ENCODE measurements around the gene RRN3. TPM values are rescaled to one million over a fixed set of nuclear protein-coding genes. Genes with fewer than 3 reads are reported as not detected.
"Not testable (repeated sequence)": the region's sequence is repeated elsewhere in the genome, so short reads cannot be mapped to it uniquely, and the experiment has no call there.

RRN3 gene
- total RNA-seq, 1 experiment from 2014 or later, result 57.7 TPM

DNA sequence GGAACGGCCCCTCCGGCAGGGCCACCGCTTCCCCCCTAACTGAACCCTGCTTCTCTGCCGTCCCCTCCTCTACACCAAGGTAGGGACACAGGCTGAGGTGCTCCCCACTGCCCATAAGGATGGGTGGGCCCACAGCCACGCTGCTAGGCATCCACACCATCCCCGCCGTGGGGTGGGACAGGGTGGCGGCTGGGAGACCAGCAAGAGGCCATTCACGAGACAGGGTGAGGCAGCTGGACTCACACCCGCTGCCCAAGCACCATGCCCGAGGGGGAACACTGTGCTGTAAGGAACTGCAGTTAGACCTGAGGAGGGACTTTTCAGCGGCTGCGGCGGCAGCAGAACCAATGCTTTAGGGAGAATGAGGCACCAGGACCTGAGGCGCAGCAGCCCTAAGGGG is 47.5 kb upstream of the RRN3 start:
- Histone ChIP-seq H3K9ac (ENCODE audit: low read length) (no peak overlapping the region), H3K4me2 (ENCODE audit: low read length) (no peak overlapping the region), H3K9me2 (ENCODE audit: insufficient read depth) (no peaks in the 10 kb centered on the region), H3K36me3 (ENCODE audit: control insufficient read depth in 1 of 2, insufficient read depth in 2 of 2, low read length in 2 of 2) (no peaks in the 10 kb centered on the region), H3K79me2 (ENCODE audit: insufficient read depth, low read length) (peaks cover 4% of the 10 kb centered on the region; the same call in 1 of the 2 replicates), H3K27ac (ENCODE audit: low read depth, low read length) (no peak overlapping the region), H3K27me3 (ENCODE audit: insufficient read depth, low read length) (no peaks in the 10 kb centered on the region), H3K9me3 (ENCODE audit: control insufficient read depth in 1 of 2, insufficient read depth in 1 of 2, low read depth in 1 of 2, low read length in 2 of 2) (no peaks in the 10 kb centered on the region), H3K4me3 (replicated peaks in 1 of 2; ENCODE audit: low read depth in 1 of 2, low read length in 2 of 2) (no peak overlapping the region), H2AFZ (ENCODE audit: low read depth, low read length, poor library complexity, severe bottlenecking) (no peak overlapping the region), H3K4me1 (ENCODE audit: control insufficient read depth in 1 of 2, insufficient read depth in 2 of 2, low read length in 2 of 2) (no peaks in the 10 kb centered on the region), H4K20me1 (ENCODE audit: insufficient read depth) (no peaks in the 10 kb centered on the region)
- ATAC-seq (no peak), DNase-seq (ENCODE audit: low read depth, low spot score) (no peak)
- intact Hi-C loops (cut with micrococcal nuclease), result no loop called here
- ChIA-PET POLR2A (no interaction called here), RAD21 (ENCODE audit: low non-redundant PET in 1 of 2, low total read pairs in 2 of 2, uncharacterized antibody in 2 of 2, unreplicated experiment in 2 of 2) (no interaction called here), CTCF (no interaction called here)
- BruUV-seq (replicated peaks), result no TSS peak
- TF ChIP-seq, protein P1, sequence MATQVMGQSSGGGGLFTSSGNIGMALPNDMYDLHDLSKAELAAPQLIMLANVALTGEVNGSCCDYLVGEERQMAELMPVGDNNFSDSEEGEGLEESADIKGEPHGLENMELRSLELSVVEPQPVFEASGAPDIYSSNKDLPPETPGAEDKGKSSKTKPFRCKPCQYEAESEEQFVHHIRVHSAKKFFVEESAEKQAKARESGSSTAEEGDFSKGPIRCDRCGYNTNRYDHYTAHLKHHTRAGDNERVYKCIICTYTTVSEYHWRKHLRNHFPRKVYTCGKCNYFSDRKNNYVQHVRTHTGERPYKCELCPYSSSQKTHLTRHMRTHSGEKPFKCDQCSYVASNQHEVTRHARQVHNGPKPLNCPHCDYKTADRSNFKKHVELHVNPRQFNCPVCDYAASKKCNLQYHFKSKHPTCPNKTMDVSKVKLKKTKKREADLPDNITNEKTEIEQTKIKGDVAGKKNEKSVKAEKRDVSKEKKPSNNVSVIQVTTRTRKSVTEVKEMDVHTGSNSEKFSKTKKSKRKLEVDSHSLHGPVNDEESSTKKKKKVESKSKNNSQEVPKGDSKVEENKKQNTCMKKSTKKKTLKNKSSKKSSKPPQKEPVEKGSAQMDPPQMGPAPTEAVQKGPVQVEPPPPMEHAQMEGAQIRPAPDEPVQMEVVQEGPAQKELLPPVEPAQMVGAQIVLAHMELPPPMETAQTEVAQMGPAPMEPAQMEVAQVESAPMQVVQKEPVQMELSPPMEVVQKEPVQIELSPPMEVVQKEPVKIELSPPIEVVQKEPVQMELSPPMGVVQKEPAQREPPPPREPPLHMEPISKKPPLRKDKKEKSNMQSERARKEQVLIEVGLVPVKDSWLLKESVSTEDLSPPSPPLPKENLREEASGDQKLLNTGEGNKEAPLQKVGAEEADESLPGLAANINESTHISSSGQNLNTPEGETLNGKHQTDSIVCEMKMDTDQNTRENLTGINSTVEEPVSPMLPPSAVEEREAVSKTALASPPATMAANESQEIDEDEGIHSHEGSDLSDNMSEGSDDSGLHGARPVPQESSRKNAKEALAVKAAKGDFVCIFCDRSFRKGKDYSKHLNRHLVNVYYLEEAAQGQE (IDR thresholded peaks at IDR 0.05; ENCODE audit: low read depth), result no peak
- TF ChIP-seq SP1 (IDR thresholded peaks at IDR 0.05; ENCODE audit: low read depth) (no peak), CEBPB (IDR thresholded peaks at IDR 0.05; ENCODE audit: low read depth) (no peak), EZH2 (IDR thresholded peaks at IDR 0.05) (no peak), SIN3A (IDR thresholded peaks at IDR 0.05; ENCODE audit: low read depth) (no peak), POLR2AphosphoS5 (IDR thresholded peaks at IDR 0.05; ENCODE audit: low read depth, low read length) (no peak), RAD21 (IDR thresholded peaks at IDR 0.05; ENCODE audit: low read depth) (no peak), ZNF274 (IDR thresholded peaks at IDR 0.05; ENCODE audit: low read depth, low read length) (no peak), JUND (IDR thresholded peaks at IDR 0.05) (no peak)
- TF ChIP-seq, protein P2, sequence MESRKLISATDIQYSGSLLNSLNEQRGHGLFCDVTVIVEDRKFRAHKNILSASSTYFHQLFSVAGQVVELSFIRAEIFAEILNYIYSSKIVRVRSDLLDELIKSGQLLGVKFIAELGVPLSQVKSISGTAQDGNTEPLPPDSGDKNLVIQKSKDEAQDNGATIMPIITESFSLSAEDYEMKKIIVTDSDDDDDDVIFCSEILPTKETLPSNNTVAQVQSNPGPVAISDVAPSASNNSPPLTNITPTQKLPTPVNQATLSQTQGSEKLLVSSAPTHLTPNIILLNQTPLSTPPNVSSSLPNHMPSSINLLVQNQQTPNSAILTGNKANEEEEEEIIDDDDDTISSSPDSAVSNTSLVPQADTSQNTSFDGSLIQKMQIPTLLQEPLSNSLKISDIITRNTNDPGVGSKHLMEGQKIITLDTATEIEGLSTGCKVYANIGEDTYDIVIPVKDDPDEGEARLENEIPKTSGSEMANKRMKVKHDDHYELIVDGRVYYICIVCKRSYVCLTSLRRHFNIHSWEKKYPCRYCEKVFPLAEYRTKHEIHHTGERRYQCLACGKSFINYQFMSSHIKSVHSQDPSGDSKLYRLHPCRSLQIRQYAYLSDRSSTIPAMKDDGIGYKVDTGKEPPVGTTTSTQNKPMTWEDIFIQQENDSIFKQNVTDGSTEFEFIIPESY (IDR thresholded peaks at IDR 0.05; ENCODE audit: extremely low read depth, insufficient replicate concordance, low read length), result no peak
- TF ChIP-seq, protein P3, sequence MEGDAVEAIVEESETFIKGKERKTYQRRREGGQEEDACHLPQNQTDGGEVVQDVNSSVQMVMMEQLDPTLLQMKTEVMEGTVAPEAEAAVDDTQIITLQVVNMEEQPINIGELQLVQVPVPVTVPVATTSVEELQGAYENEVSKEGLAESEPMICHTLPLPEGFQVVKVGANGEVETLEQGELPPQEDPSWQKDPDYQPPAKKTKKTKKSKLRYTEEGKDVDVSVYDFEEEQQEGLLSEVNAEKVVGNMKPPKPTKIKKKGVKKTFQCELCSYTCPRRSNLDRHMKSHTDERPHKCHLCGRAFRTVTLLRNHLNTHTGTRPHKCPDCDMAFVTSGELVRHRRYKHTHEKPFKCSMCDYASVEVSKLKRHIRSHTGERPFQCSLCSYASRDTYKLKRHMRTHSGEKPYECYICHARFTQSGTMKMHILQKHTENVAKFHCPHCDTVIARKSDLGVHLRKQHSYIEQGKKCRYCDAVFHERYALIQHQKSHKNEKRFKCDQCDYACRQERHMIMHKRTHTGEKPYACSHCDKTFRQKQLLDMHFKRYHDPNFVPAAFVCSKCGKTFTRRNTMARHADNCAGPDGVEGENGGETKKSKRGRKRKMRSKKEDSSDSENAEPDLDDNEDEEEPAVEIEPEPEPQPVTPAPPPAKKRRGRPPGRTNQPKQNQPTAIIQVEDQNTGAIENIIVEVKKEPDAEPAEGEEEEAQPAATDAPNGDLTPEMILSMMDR (IDR thresholded peaks at IDR 0.05 in 2 of 3, conservative IDR thresholded peaks at IDR 0.05 in 1 of 3; ENCODE audit: borderline replicate concordance in 1 of 3, insufficient read depth in 1 of 3, low read depth in 2 of 3, low read length in 2 of 3), result no peak

DNA sequence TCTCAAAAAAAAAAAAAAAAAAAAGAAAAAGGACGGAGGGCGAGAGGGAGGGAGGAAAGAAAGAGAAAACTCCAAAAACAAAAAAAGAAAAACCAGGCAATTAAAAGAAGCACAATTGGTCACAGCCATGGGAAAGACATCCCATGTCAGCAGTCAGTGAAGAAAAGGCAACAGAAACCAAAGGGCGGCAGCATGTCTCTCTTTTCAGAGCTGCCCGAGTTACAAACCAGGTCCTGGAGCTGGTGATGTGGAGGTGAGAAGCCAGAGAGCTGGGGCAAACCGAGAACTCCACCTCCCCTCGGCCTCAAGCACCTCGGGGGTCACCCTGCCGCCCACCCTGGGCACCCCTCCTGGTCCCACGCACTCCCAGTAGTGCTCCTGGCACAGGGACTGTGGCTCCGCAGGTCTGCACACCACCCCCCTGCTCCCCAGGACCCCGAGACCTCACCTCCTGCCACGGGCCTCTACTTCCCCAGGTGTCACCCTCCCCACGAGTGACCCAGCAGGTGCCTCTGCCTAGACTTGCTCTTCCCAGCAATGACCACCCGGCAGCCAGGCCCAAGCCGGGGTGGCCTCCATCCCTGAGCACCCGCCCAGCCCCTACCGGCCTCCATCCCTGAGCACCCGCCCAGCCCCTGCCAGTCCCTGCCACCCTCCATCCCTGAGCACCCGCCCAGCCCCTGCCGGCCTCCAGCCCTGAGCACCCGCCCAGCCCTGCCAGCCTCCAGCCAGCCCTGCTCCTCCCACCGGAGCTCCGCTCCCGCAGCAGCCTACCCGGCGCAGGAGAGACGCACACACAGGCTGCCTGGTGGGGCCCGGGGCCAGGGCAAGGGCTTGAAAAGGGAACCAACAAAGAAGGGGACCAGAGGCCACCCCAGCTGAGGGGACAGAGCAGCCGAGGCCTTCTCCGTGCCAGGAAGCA is 46.6 kb upstream of the RRN3 start:
- H3K27ac ChIP-seq (ENCODE audit: low read depth, low read length); RAD21 ChIA-PET (ENCODE audit: low non-redundant PET in 1 of 2, low total read pairs in 2 of 2, uncharacterized antibody in 2 of 2, unreplicated experiment in 2 of 2); H3K27me3 ChIP-seq (ENCODE audit: insufficient read depth, low read length); intact Hi-C loops (cut with micrococcal nuclease); H3K9me3 ChIP-seq (ENCODE audit: control insufficient read depth in 1 of 2, insufficient read depth in 1 of 2, low read depth in 1 of 2, low read length in 2 of 2); H4K20me1 ChIP-seq (ENCODE audit: insufficient read depth); CTCF ChIA-PET; H3K4me3 ChIP-seq (replicated peaks in 1 of 2; ENCODE audit: low read depth in 1 of 2, low read length in 2 of 2); BruUV-seq (replicated peaks); H3K9ac ChIP-seq (ENCODE audit: low read length); H2AFZ ChIP-seq (ENCODE audit: low read depth, low read length, poor library complexity, severe bottlenecking); H3K4me2 ChIP-seq (ENCODE audit: low read length); H3K36me3 ChIP-seq (ENCODE audit: control insufficient read depth in 1 of 2, insufficient read depth in 2 of 2, low read length in 2 of 2); DNase-seq (ENCODE audit: low read depth, low spot score); H3K9me2 ChIP-seq (ENCODE audit: insufficient read depth); H3K79me2 ChIP-seq (ENCODE audit: insufficient read depth, low read length); POLR2A ChIA-PET; H3K4me1 ChIP-seq (ENCODE audit: control insufficient read depth in 1 of 2, insufficient read depth in 2 of 2, low read length in 2 of 2); ATAC-seq: not testable (repeated sequence)

Measured in HCT116 (cell line).